NT2/D1 (cell line): ENCODE data around the gene TMEM51.

Experiments
- DNase-seq: peaks from one replicate; pipeline ENCODE4 v3.0.0-alpha.2; 2011; ENCODE audit warnings: low read depth, low spot score
- H3K27me3 ChIP-seq: 2 replicates; pipeline ENCODE4 v1.6.0; 2011; ENCODE audit warnings: mild to moderate bottlenecking; ENCODE audit not compliant: insufficient read length, insufficient read depth
- H3K36me3 ChIP-seq: 2 replicates; pipeline ENCODE4 v1.6.1; 2011; ENCODE audit warnings: mild to moderate bottlenecking, low read length, mixed read lengths; ENCODE audit not compliant: insufficient read depth, insufficient read length
- H3K4me1 ChIP-seq: 2 replicates; pipeline ENCODE4 v1.5.1; 2011; ENCODE audit not compliant: insufficient read depth, insufficient read length
- H3K4me3 ChIP-seq: 2 replicates; pipeline ENCODE4 v1.5.1; 2011; ENCODE audit warnings: low read depth; ENCODE audit not compliant: insufficient read length
- H3K9ac ChIP-seq: 2 replicates; pipeline ENCODE4 v1.6.0; 2011; ENCODE audit warnings: low read depth; ENCODE audit not compliant: insufficient read length
- H3K9me3 ChIP-seq: 2 replicates; pipeline ENCODE4 v1.5.1; 2011; ENCODE audit warnings: mild to moderate bottlenecking, low read length; ENCODE audit not compliant: insufficient read depth
- SUZ12 ChIP-seq: IDR thresholded peaks from 2 replicates; pipeline ENCODE4 v1.6.1; 2011; ENCODE audit not compliant: insufficient read length, insufficient read depth; ENCODE audit errors: extremely low read depth
- YY1 ChIP-seq: IDR thresholded peaks from 2 replicates; pipeline ENCODE4 v1.6.1; 2011; ENCODE audit not compliant: insufficient read length, insufficient read depth
- ZNF274 ChIP-seq: IDR thresholded peaks from 2 replicates; pipeline ENCODE4 v1.6.1; 2011; ENCODE audit warnings: mild to moderate bottlenecking, low read depth, low read length

The TMEM51 gene

GRCh38 chr1:15181564-15181963, 28.0 kb downstream of the TMEM51 start:
- Histone ChIP-seq H3K4me1 (peaks cover 5% of the 10 kb centered on the region), H3K36me3 (no peaks in the 10 kb centered on the region), H3K4me3 (no peak overlapping the region), H3K9ac (no peak overlapping the region), H3K9me3 (no peaks in the 10 kb centered on the region), H3K27me3 (no peaks in the 10 kb centered on the region)
- TF ChIP-seq YY1 (no peak), ZNF274 (no peak), SUZ12 (no peak)
- no peak for DNase-seq

GRCh38 chr1:15184436-15185241, 31.1 kb downstream of the TMEM51 start:
- no peaks in the 10 kb centered on the region for H3K27me3 ChIP-seq
- H3K36me3 ChIP-seq: no peaks in the 10 kb centered on the region
- no peak for DNase-seq
- no peak overlapping the region for H3K4me3 ChIP-seq
- TF ChIP-seq ZNF274 (no peak), YY1 (no peak), SUZ12 (no peak)
- H3K4me1 ChIP-seq: peaks cover 5% of the 10 kb centered on the region
- H3K9me3 ChIP-seq: no peaks in the 10 kb centered on the region
- H3K9ac ChIP-seq: no peak overlapping the region

DNA sequence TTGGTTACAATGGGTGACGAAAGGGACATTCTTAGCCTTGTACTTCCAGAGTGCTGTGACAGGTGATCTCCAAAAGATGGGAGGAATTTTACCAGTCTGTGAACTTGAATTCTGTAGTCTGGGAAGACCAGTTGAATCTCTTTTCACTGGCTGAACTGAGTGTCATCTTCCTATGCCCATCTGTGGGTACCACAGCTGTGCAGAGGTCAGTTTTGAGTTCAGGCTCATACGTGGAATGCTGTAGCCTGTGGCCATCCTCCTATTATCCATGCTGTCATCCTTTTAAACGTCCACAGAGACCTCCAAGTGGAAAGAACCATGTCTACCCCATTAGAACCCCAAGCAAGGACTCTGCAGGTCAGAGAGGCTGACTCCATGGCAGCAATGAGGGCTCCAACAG, 32.1 kb downstream of the TMEM51 start:
- H3K9ac ChIP-seq: no peak overlapping the region
- no peak overlapping the region for H3K4me3 ChIP-seq
- H3K4me1 ChIP-seq: peaks cover 5% of the 10 kb centered on the region
- H3K36me3 ChIP-seq: no peaks in the 10 kb centered on the region
- no peaks in the 10 kb centered on the region for H3K9me3 ChIP-seq
- TF ChIP-seq YY1 (no peak), ZNF274 (no peak), SUZ12 (no peak)
- no peaks in the 10 kb centered on the region for H3K27me3 ChIP-seq
- DNase-seq: no peak

DNA sequence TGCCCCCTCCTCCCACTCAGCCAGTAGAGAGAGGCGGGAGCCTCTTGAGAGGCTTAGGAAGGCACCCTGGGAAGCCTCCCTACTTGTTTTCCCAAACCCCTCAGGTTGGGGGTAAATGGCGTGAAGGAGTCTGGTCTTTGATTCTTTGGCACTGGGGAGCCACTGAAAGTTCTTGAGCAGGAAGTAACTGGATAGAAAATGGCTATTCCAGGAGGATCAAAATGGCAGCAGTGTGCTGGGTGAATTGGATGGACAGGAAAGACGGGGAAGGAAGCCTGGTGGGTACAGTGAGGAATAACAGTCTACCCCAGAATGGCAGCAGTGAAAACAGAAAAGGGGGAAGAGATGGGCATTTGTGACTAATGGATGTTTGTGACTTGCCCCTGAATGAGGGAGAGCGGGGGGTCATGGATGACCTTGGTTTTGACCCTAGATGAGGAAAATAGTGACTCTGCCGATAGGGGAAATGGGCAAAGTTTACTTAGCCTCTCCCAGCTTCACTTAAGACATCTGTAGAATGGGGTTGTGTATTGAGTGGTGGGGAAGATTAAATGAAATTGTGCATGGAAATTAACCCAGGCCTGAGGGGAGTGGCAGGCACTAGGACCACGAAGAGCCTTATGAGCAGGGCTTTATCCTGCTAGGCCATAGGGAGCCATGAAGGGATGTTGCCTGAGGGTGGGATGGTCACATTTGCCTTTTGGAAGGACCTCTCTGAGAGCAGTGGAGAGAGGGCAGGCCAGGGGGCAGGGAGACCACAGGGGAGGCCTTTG, 32.7 kb downstream of the TMEM51 start:
- H3K9ac ChIP-seq: no peak overlapping the region
- no peaks in the 10 kb centered on the region for H3K36me3 ChIP-seq
- H3K4me3 ChIP-seq: no peak overlapping the region

DNA sequence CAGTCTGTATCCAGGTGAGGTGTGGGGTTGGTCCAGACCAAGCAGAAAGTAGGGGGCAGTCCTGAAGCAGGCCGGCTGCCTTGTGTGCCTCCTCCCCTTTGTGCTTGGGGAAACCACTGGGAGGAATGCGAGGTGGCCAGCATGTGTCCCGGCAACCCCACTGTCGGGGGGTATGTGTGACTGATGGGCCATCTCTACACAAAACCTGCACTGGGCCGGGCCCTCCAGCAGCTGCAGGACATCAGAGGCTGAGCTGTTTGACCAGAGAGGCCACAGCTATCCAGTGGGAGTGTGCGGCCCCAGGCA, 33.3 kb downstream of the TMEM51 start:
- no peaks in the 10 kb centered on the region for H3K9me3 ChIP-seq
- no peak for DNase-seq
- no peaks in the 10 kb centered on the region for H3K27me3 ChIP-seq
- no peak for TF ChIP-seq SUZ12
- TF ChIP-seq ZNF274: no peak
- TF ChIP-seq YY1: no peak
- H3K9ac ChIP-seq: no peak overlapping the region
- H3K4me3 ChIP-seq: no peak overlapping the region
- no peaks in the 10 kb centered on the region for H3K36me3 ChIP-seq
- H3K4me1 ChIP-seq: peaks cover 3% of the 10 kb centered on the region

More for the DNA sequence above, 32.7 kb downstream of the TMEM51 start:
- Histone ChIP-seq H3K4me1 (peaks cover 3% of the 10 kb centered on the region), H3K9me3 (no peaks in the 10 kb centered on the region), H3K27me3 (no peaks in the 10 kb centered on the region)
- no peak for TF ChIP-seq SUZ12
- TF ChIP-seq ZNF274: no peak
- no peak for TF ChIP-seq YY1
- no peak for DNase-seq

DNA sequence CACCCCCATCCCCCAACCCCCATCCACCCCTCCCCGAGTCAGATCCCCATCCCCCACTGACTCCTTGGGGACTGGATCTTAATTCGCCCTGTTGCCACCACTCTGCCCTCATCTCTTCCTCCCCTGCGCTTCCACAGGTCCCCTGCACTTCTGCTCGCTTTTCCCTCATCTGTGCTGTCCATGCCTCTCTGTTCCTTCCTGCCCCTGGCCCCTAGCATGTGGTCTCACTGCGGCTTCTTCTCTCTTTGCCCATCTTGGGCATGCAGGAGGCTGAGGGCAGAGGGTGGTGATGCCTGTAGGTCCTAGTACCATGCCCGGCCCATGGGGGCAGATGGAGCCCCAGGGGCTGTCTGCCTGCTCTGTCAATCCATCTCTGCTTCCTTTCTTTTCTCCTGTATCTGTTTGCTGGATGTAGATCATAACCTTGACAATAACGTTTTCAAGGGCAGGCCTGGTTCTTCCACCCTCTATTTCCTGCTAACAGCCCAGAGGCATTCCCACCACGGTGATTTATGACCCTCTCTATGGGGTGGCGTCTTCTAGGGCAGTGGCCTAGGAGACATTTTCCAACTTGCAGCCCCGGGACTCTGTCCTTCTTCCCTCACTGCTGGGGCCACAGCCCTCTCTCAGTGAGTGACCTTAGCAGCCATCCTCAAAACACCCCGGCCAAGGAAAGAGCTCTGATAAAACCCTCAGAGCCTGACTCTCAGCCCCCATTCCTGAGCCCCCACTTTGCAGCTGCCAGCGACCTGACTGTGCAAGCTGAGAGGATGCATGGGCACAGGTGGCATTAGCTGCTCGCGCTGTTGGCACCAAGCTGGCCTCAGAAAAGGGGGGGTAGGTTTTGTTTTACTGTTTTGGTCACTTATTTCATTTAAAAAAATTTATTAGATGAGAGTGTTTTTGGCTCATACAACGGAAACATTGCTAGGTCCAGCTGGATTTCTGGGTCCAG, 33.9 kb downstream of the TMEM51 start:
- Histone ChIP-seq H3K9me3 (no peaks in the 10 kb centered on the region), H3K4me1 (peaks cover 3% of the 10 kb centered on the region), H3K27me3 (no peaks in the 10 kb centered on the region), H3K4me3 (no peak overlapping the region), H3K9ac (peak overlapping the region; percentile 21), H3K36me3 (no peaks in the 10 kb centered on the region)
- no peak for DNase-seq
- no peak for TF ChIP-seq ZNF274
